ENCODE data around the gene SCN4B.
A peak's percentile ranks its signal among the peaks of the same experiment; 100 is the strongest.

SCN4B gene

DNA sequence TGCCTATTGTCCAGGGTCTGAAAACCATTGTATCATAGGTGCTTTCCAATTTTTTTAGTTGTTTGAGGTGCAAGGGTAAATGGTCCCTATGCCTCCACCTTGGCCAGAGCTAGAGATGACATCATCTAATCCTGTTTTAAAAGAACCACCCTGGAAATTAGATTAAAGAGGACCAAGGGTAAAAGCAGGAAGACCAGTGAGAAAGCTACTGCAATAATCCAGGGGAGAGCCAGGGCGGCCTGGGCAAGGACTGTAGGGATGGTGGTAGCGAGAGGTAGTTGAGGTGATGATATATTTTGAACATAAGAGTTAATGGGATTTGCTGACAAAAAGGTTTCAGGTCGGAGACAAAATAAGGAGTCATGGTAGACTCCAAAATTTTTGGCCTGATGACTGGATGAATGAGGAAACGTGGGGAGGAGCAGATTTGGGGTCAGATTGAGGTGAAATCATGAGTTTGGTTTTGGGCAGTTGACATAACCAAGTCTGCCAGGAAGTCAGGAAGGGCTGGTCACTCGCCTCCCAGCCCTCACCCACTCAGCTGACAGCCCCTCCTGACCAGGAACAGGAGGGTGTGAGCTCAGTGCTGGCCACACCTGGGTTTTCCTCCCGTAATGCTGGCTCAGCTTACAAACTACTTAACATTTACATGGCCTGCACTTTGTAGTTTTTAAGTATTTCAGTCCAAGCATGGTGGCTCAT lies 23.0 kb downstream of the SCN4B start:
- no peak for DNase-seq (ENCODE audit: low spot score)

DNA sequence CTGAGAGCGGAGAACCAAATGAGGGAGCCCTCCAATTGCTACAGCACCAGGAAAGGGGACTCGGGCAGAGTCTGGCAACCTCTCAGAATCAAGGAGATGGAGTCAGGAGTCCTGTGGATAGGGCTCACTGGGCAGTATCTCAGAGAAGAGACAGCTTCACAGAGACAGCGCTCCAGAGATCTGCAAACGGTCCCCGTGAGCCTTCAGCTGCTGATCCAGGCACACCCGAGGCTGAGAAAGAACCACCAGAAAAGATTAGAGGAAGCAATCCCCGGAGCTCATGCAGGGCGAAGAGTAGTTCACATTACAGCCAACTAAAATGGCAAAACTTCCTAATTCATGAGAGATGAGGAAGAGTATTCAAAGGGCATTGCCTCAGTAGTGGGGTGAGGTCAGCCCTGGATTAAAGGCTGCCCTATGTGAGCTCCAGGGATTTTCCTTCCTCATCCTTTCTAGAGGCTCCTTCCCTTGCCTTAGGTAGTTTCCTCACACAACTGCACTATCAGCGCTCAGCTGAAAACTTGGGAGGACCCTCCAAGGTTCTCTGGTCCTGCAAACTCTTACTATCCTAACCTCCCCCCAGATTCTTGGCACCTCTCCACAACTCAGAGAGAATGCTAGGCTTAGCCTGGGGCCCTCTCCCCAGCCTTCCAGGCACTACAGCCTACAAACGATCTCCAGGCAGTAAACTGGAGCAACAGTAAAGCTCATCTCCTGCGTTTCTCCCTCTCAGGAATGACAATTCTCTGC lies 23.7 kb downstream of the SCN4B start:
- DNase-seq (ENCODE audit: low spot score), result no peak

DNA sequence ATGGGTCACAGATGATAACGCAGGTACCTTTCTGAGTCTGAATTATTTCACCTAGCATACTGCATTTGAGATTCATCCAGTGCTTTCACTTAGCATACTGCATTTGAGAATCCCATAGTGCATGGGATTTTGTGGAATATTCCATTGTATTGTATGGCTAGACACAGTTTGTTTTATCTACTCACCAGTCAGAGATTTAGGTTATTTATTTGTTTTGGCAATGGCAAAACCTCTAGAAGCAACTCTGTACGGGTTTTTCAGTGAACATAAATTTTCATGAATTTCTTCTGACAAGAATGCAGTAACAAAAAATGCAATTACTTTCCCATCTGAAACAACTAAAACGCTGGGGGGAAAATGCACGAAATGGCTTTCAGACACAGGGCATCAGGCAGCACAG lies 24.3 kb downstream of the SCN4B start:
- DNase-seq (ENCODE audit: low spot score), result no peak

DNA sequence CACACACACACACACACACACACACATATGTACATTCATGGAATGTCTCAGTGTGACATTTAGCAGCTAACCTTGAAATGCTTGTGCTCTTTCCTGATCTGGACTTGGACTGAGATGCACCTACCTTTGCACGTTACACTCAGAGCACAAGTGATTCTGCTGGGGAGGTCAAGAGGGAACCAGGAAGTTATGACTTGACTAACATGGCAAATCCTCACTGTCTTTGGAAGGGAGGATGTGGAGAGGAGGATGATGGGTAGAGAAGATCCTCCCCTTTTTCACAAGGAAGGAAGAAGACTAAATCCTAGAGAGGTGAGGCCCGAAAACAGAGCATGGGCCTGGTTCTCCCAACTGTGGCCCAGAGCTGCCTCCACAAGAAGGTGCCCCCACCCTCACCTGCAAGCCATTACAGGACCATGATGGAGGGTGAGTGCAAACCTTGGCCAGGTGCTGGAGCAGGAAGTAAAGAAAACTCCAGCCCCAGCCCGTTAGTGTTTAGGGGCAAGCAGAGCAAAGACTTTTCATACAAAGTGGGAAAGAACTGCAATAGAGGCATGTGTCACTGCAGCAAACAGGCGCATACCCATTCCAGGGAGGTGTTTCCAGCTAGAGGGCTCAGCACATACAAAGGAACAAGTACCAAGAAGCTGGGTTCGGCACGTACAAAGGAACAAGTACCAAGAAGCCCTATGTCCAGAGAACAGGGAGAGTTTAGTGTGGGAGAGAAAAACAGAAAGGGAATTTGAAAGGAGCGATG lies 26.4 kb downstream of the SCN4B start:
- DNase-seq (ENCODE audit: low spot score), result no peak

DNA sequence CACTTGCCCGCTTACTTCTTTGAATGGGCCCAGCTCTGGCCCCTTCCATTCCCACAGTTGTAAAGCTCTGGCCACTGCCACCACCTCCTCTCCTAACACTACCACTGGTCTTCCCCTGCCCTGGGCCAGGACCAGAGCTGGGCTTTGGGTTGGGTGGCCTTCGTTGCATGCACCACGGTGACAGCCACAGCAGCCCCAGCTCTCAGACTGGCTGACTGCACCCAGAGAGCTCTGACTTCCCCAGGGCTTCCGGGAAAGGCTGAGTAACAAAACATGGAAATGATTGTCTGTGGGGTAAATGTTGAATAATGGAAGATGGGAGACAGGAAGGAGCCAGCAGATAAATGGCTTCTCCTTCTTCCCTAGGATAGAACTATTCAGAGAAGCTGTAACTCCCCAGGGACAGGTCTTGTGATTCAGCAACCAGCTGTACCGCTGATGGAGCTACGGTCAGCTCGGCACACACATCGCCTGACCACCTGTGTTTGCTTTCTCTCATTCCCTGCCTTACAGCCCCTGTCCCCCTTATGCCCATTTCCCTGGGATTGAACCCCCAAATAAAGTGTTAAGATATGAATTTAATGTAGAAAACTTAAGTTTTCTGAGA lies 27.6 kb downstream of the SCN4B start:
- peak; percentile 89 for DNase-seq (ENCODE audit: low spot score)

DNA sequence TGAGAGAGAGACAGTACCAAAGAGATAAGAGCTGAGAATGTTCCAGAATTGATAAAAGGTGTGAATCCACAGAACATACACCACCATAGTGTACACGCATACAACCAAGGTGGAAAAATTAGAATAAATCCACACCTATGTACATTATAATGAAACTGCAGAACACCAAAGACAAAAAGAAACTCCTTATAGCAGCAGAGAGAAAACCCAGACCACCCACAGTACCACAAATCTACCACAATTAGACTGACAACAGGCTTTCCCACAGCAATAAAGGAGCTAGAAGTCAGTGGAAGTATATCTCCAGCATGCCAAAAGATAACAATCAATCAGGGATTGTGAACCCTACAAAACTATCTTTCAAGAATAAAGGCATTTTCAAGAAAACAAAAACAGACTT lies 31.8 kb downstream of the SCN4B start:
- no peak for DNase-seq (ENCODE audit: low spot score)

DNA sequence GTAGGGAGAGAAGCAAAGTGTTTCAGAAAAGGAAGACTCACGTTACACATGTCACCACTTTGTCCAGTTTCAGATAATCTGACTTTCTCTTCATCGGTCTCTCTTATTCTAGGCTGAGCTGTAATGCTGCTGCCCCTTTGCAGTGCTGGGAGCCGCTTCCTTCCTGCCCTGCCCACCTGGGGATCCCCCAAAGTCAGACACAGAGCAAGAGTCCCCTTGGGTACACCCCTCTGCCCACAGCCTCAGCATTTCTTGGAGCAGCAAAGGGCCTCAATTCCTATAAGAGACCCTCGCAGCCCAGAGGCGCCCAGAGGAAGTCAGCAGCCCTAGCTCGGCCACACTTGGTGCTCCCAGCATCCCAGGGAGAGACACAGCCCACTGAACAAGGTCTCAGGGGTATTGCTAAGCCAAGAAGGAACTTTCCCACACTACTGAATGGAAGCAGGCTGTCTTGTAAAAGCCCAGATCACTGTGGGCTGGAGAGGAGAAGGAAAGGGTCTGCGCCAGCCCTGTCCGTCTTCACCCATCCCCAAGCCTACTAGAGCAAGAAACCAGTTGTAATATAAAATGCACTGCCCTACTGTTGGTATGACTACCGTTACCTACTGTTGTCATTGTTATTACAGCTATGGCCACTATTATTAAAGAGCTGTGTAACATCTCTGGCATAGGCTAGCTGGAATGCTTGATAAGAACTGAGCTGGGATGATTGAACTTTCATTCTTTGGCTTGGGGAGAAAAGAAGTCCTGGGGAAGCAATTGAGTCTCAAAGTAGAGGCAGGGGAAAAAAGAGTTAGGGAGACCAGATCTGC lies 34.6 kb downstream of the SCN4B start:
- DNase-seq (ENCODE audit: low spot score), result no peak

DNA sequence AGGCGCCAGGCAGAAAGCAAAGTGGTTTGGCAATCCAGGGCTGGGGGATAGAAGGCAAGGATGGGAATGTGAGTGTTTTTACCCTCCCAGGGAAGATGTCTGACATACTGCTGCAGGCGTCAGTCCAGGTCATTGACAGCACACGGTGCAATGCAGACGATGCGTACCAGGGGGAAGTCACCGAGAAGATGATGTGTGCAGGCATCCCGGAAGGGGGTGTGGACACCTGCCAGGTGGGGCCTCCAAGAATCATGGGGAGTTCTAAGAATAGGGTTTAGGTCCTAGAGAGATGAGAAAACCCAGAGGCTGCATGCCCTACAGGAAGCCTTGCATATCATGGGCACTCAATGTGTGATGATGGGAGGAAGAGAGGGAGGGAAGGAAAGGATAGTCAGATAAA lies 37.6 kb downstream of the SCN4B start:
- no peak for DNase-seq (ENCODE audit: low spot score)

DNA sequence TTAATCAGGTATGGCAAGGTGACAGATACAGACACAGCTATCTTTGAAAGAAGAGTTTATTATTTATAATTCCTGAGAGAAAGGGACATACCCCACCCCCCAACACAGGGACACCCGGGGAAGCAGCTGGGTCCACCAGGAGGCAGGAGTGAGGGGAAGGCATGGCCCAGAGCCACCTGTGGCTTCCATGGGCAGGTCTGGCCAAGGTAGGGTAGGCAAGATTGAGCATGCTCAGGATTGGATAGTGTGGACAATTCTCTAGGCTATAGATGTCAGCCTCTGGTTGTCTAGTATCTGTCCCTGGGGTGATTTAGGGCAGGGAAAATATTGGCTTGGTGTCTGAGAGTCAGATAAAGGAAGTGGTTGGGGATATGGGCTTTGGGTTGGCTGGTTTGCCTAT lies 38.4 kb downstream of the SCN4B start:
- no peak for DNase-seq (ENCODE audit: low spot score)

DNA sequence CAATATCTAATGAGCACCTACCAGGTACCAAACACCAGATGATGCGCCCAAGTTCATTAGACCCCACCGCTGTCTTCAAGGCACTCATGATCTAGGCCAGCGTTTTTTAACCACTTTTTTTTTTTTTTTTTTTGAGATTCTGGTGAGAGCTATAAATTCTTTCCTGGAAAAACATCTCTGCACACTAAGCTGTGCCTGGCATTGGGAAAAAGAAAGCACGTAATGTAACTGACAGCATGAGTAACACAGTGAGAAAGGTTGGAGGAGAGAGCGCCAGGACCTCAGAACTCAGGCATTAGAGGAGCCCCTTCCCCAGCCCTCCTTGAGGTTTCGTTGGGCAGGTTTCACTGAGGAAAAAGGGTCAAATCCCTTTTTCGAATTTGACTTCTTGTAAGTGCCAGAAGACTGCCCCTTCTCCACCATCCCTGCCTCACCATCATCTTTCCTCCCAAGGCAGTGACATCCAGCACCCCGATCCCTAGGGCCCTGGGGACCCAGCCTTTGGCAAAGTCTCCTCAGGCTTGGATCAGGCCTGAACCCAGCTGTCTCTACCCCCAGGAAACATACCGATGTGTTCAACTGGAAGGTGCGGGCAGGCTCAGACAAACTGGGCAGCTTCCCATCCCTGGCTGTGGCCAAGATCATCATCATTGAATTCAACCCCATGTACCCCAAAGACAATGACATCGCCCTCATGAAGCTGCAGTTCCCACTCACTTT lies 39.8 kb downstream of the SCN4B start:
- DNase-seq (ENCODE audit: low spot score), result no peak

DNA sequence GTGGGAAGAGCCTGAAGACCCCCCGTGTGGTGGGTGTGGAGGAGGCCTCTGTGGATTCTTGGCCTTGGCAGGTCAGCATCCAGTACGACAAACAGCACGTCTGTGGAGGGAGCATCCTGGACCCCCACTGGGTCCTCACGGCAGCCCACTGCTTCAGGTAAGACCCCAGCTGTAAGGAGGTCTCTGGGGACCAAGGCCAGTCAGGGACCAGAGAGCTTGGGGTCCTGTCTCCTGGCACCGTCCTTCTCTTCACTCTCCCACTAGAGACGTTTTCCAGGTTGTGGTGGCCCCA lies 40.9 kb downstream of the SCN4B start:
- DNase-seq (ENCODE audit: low spot score), result no peak

DNA sequence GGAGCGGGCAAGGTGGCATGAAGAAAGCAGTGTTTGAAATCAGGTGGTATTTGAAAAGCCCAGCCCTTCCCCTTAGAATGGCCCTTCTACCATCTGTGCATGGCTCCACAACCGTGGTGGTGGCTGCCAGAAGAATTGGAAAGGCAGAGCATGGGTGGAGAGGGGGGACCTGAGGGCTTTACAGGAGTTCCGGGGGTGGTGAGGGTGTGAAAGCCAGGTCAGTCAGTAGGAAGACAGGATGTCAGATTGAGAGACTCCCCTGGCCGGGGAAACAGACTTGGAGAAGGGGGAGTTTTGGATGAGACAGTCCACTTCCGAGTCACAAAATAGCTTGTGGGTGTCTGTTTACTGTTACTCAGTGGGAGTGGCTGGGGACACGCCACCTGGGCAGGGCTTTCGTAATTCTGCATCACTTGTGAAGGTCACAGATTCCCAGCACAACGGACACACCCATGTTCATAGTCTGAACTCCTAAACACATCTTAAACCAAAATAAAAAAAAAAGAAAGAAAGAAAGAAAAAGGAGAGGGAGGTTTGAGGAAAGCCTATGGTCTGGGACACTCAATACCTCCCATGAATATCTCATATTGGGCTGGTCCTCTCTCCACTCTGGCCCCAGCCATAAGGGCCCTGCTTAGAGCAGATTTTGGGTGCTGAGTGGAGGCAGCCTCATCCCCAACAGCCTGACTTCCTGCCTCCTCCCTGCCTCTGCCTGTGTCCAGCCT lies 41.4 kb downstream of the SCN4B start:
- no peak for DNase-seq (ENCODE audit: low spot score)

DNA sequence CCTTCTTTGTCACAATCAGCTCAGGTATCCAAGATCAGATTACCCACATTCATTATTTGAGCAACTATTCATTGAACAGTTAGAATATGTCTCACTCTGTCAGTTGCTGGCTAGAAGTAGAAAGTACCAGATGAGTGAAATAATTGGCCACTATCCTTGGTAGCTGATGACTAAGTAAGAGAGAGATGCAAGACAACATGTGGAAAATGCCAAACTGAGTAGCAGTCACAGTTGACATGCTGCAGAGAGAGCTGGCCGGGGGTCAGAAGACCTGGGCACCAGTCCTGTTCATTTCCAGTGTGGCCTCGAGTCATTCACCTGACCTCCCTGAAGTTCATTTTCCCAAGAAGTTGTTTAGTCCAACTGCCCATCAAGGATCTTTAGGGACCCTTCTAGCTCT lies 43.4 kb downstream of the SCN4B start:
- no peak for DNase-seq (ENCODE audit: low spot score)

DNA sequence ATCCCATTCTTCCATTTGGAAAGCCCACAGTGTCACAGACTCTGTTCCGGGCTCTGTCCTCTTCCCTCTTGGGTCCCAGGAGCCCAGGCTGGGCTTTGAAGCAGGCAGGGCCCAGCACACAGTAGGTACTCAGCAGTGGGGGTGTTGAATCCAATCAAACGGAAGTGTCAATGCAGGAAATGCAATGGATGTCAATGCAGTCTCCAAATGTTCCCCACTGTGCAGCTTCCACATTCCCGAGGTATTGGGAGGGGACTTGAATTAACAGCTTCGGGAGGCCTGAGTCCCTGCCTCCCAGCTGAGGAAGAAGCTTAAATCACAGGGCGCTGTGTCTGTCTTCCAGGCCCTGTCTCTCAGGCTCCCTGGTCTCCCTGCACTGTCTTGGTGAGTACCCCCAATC lies 44.1 kb downstream of the SCN4B start:
- DNase-seq (ENCODE audit: low spot score), result no peak

DNA sequence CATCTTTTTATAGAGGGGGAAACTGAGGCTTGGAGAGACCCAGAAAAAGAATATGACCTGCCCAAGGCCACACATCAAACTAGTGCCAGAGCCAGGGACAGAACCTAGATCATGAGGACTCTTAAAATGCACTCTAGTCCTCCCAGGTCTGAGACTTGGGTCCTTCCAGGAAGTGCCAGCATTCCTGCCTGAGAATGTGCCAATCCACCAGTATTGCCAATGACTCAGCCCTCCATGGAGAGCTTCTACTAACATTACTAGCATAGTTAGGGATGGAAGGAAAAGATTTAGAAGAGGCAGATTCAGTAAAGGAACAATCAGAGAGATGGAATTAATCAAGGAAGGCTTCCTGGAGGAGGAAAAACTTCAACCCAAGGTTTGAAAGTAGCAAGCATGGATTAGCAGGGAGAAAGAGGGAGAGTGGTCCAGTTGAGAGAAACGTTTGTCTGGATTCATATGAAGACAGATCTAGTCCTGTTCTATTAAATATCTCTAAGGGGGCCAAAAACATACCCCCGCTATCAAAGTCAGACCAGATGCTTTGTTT lies 45.8 kb downstream of the SCN4B start:
- no peak for DNase-seq (ENCODE audit: low spot score)

DNA sequence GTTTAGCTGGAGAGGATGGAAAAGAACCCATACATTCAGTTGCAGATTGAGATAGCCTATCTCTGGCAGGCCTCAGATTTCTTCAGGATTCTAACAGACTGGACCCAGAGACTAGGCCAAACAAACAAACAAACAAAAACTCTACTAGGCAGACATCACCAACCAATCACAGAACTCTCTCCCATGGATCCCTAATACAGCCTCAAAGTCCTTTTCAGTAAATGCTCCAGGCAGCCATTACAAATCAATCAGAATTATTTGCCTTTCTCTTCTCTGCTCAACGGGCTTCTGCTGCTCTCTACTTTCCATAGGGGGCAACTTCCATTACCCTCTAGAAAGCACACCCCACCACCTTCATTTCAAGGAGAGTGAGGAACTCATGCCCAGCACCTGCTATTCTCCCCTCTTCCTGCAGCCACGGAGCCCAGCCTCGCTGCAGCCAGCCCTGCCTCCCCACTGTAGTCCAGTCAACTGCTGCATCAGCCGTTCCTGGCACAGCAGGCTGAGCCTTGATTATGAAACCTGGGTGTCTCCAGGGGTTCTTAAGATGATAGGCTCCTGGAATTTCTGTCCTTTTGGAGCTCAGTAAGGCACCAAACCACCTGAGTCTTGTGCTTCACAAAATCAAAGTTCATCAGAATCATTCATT lies 46.8 kb downstream of the SCN4B start:
- DNase-seq (ENCODE audit: low spot score), result no peak

DNA sequence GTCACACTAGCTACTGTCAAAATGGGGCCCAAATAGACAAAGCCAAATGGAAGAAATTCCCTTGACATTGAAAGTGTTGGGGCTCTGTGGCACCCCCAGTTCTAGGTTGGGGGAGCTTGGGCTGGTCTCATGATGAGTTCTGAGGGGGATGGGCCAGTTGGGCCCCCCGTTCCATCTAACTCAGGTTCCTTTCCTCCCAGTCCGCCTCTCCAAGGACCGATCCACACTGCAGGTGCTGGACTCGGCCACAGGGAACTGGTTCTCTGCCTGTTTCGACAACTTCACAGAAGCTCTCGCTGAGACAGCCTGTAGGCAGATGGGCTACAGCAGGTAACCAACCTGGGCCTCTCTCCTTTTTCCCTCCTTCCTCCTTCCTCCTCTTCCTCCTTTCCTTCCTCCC lies 48.1 kb downstream of the SCN4B start:
- no peak for DNase-seq (ENCODE audit: low spot score)

DNA sequence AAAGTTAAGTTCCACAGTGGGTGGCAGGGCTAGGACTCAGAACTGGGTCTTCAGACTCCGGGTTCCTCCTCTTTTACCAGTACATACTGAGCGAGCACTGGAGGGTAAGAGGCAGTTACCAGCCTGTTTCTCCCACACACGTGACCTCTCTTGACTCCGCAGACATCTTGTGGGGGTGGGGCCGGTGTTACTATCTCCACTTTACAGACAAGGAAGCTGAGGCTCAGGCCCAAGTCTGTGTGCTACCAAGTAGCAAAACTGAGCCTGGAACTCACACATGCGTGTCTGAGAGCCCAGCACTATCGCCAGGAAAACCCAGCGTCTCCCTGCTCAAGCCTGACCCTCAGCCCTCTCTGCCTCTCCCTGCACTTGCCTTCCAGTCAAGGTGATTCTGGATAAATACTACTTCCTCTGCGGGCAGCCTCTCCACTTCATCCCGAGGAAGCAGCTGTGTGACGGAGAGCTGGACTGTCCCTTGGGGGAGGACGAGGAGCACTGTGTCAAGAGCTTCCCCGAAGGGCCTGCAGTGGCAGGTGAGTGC lies 49.8 kb downstream of the SCN4B start:
- DNase-seq (ENCODE audit: low spot score), result no peak

DNA sequence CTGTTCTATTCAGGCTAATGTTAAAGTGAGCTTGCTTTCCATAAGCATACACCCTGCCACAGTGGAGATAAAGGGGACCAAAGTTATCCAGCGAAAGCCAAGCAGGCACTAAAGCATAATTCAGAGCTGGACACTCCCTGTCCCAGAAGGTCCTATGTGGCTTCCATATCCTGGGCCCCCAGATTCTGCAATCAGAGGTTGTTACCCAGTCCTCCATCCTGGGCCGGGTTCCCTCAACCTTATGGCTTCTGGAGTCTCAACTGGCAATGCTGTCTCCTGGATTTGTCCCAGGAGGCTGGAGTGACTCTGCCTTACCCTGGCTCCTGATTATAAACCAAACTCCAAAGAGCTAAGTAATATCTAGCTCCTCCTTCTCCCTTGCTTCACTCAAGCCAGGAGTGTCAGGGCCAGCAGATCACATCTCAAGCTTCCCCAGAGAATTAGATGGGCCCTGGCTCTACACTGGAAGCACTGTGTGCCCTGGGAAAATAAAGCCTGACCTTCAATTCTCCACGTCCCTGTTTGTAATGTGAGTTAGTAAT lies 51.9 kb downstream of the SCN4B start:
- DNase-seq (ENCODE audit: low spot score), result no peak

All from kidney capillary endothelial cell (primary cell).